RWPE1 (cell line): Measurements from ENCODE around the gene TACR2.

Experiments
- CTCF ChIA-PET: fragments of 350-600 bp; sonication (Branson Sonifier 250); formaldehyde crosslinking; extraction: SDS; loops from one replicate; lab custom pipeline; 2021; lab: Yijun Ruan, JAX
- POLR2A ChIA-PET: fragments of 400-600 bp; formaldehyde crosslinking; extraction: SDS; loops from one replicate; lab custom pipeline; 2020; ENCODE audit warnings: antibody characterized with exemption; ENCODE audit not compliant: low non-redundant PET; lab: Yijun Ruan, JAX
- DNase-seq: peaks from one replicate; pipeline ENCODE4 v3.0.0; 2012; ENCODE audit warnings: low spot score
- H3K27ac ChIP-seq: fragments of 450-650 bp; 2 replicates; pipeline ENCODE4 v1.5.1; 2017
- TF ChIP-seq, protein P1 (sequence below): fragments of 450-650 bp; conservative IDR thresholded peaks from 2 replicates; pipeline ENCODE4 v1.5.1; 2017; ENCODE audit warnings: low read depth, mild to moderate bottlenecking

Gene TACR2

DNA sequence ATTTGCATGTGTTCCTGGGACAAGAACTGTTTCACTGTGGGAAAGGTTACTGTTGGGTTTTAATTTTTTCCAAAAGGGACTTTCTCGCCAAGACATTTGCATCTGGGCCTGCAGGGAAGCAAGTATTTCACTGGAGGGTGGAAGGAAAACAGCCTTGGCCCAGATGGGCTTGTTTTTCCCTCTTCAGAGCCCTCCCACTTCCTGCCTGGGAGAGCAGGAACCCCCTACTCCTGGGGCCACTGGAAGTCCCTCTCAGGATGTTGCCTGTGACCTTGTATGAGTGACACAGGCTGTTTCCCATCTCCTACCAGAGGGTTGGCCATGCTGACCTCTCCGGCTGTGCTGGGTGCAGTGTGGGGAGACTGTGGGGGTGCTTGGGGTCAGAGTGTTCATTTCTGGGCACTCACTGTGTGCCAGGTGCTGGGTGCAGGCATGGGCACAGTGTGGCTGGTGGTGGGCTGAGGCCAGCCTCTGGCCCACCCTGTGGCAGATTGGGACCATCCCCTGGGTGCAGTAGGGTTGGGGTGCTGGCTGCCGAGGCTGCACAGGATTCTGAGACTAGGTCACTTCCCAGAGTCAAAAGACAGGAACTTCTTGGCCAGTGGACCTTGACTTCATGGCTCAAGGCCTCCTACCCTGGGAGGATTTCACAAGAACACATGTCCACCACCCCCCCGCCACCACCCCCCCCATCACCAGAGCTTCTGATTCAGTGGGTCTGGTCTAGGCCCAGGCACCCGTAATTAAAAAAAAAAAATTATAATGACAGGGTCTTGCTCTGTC is 44.7 kb upstream of the TACR2 start:
- ChIA-PET CTCF (no interaction called here), POLR2A (no interaction called here)
- TF ChIP-seq, protein P1, sequence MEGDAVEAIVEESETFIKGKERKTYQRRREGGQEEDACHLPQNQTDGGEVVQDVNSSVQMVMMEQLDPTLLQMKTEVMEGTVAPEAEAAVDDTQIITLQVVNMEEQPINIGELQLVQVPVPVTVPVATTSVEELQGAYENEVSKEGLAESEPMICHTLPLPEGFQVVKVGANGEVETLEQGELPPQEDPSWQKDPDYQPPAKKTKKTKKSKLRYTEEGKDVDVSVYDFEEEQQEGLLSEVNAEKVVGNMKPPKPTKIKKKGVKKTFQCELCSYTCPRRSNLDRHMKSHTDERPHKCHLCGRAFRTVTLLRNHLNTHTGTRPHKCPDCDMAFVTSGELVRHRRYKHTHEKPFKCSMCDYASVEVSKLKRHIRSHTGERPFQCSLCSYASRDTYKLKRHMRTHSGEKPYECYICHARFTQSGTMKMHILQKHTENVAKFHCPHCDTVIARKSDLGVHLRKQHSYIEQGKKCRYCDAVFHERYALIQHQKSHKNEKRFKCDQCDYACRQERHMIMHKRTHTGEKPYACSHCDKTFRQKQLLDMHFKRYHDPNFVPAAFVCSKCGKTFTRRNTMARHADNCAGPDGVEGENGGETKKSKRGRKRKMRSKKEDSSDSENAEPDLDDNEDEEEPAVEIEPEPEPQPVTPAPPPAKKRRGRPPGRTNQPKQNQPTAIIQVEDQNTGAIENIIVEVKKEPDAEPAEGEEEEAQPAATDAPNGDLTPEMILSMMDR: no peak
- no peak overlapping the region for H3K27ac ChIP-seq
- DNase-seq: no peak

DNA sequence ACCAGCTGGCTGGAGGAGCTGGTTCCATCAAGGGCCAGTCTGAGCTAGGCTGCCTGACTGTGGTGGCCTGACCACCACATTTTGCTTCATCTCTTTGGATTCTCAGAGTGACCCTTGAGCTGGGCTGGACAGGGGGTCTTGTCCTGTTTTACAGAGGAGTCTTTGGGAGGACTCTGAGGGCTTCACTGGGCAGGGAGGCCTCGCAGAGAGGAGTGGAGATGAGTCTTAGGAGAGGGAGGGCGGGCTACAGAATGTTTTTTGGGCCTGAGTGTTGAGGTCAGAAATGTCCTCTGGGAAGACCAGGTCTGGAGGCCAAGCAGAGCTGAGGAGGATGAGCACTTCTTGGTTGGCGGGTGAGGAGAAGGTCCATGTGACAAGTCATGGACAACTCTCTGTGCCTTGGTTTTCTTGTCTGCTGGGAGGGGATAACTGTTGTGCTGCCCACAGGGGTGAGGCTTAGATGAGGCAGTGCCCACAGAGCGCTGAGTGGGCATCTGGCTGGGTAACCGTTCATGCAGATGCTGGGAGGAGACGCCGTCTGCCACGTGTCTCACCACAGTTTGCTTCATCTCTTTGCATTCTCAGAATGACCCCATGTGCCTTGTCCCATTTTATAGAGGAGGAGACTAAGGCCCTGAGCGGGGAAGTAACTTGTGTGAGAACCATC is 44.0 kb upstream of the TACR2 start:
- DNase-seq: no peak
- TF ChIP-seq, protein P1: no peak
- no peak overlapping the region for H3K27ac ChIP-seq
- POLR2A ChIA-PET: no interaction called here
- CTCF ChIA-PET: no interaction called here

DNA sequence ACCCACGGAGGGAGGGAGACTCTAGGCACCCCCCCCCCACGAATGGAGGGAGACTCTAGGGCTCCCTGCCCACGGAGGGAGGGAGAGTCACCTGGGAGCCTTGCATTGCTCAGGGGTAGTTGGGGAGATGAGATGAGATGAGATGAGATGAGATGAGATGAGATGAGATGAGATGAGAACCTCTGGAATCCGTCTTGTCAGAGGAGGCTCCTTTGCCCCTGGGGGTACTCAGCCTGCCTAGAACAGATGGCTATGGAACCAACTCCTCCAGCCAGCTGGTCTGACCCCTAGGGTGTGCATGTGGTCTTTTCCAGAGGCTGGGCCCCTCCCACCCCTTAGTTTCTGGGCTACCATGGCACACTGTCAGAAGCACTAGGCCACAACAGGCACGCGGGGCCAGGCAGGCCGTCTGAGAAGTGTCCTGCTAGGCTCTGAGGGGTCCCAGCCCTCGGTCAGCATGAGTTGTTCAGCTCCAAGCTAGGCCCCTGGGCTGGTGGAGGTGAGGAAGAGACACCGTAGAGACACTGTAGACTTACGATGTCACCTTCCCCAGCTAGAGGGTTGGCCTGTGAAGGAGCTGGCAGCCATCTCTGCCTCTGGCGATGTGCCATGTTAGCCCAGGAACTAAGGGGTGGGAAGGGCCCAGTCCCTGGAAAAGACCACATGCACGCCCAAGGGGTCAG is 43.3 kb upstream of the TACR2 start:
- TF ChIP-seq, protein P1: no peak
- no peak for DNase-seq
- no peak overlapping the region for H3K27ac ChIP-seq
- POLR2A ChIA-PET: no interaction called here
- CTCF ChIA-PET: interaction anchor here (0.5 kb wide), 1 partner anchor 17 kb away, joined by 4 read pairs; no protein-coding TSS in a partner anchor

GRCh38 chr10:69459101-69459790 is 42.5 kb upstream of the TACR2 start:
- ChIA-PET CTCF (interaction anchor here (0.5 kb wide), 1 partner anchor 18 kb away, joined by 4 read pairs; no protein-coding TSS in a partner anchor), POLR2A (no interaction called here)
- no peak overlapping the region for H3K27ac ChIP-seq
- TF ChIP-seq, protein P1: no peak
- DNase-seq: no peak

DNA sequence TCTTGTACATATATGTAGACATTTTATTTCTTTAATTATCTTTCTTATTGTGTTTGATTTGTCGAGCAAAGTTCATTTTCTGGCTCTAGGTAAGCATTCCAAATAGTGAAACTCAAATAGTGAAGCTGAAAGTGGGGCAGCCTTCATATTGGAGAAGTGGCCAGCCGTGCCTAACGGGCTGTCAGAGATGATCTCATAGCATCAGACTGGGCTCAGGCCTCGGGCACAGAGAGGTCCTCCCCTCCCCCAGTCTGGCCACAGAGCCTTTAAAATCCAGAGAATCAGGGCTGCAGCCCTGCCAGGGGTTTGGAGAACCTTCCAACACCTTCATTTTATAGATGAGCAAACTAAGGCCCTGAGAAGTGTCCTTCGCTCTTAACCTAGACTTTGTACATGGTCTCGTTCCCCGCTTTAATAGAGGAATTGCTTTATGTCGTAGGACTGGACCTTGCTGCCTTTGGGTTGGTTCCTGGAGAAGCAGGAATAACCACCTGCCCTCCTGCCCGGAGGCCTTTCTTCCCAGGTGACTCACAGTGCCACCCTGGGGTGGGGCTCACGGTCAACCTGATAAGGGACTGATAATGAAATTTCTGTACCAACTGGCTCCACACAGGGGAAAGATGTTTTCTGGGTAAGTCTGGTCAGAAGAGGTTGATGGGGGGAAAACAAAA is 41.8 kb upstream of the TACR2 start:
- no peak overlapping the region for H3K27ac ChIP-seq
- TF ChIP-seq, protein P1: no peak
- ChIA-PET POLR2A (no interaction called here), CTCF (no interaction called here)
- DNase-seq: peak; percentile 58
